Colonic mucosa (tissue), 4 donors: ENCODE data around the gene TDRD6. TPM values are rescaled to one million over a fixed set of nuclear protein-coding genes. Genes with fewer than 3 reads are reported as not detected.
"Not testable (repeated sequence)": the region's sequence is repeated elsewhere in the genome, so short reads cannot be mapped to it uniquely, and the experiment has no call there.

Source experiments
- DNase-seq: peaks from one replicate; pipeline ENCODE4 v3.0.0-alpha.2; 2020
- H3K27ac ChIP-seq: fragments of 200-600 bp; one replicate; pipeline ENCODE4 v1.8.0; 2021
- H3K27me3 ChIP-seq: fragments of 200-600 bp; one replicate; pipeline ENCODE4 v1.8.0; 2021
- H3K36me3 ChIP-seq: fragments of 200-600 bp; one replicate; pipeline ENCODE4 v1.8.0; 2021
- H3K4me1 ChIP-seq: fragments of 200-600 bp; one replicate; pipeline ENCODE4 v1.8.0; 2021; ENCODE audit warnings: mild to moderate bottlenecking
- H3K4me3 ChIP-seq: fragments of 200-600 bp; one replicate; pipeline ENCODE4 v1.8.0; 2021
- H3K9ac ChIP-seq, 2 donors: one replicate each; pipeline ENCODE4 v1.7.0; 2013; ENCODE audit warnings: control low read depth in 2 of 2, low read depth in 2 of 2, low read length in 2 of 2
- H3K9me3 ChIP-seq: fragments of 200-600 bp; one replicate; pipeline ENCODE4 v1.8.0; 2021
- intact Hi-C: fragments of 100-400 bp; cut with DNase I; formaldehyde crosslinking; loops from one replicate; pipeline ENCODE4 v1.14.1; 2022
- total RNA-seq, 2 donors: library from RNA; stranded (reverse); fragmentation: NEBNext Ultra II Directional in 1 of 2; extraction: Animal tissue kit (Norgen Biotek cat#: 25700) in 1 of 2; gene quantifications; one replicate each; pipeline ENCODE4 v1.2.1, GENCODE V29; 2021
- TF ChIP-seq, protein P1 (sequence below): fragments of 200-600 bp; IDR thresholded peaks from one replicate; pipeline ENCODE4 v1.8.0; 2022; ENCODE audit warnings: antibody characterized with exemption, mild to moderate bottlenecking
- donor health status: healthy.
- donor health status: DM: no; HTN: no; CAD: no.
- donor health status: DM: no; HTN: no; CAD: no.

The TDRD6 gene
- total RNA-seq, 2 donors from 2014 or later = 0.08 to 0.40 TPM

DNA sequence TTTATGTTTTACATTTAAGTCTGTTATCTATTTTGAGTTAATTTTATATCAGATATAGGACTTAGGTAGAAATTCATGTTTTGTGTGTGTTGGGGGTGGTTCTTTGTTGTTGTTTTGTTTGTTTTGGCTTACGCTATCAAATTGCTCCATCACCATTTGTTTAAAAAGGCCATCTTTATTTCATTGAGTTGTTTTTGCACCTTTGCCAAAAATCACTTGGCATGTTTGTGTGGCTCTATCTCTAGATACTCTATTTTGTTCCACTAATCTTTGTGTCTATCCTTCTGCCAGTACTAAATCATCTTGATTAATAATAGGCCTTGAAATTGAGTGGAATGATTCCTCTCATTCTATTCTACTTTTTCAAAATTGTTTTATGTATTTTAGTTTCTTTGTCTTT lies 42.4 kb upstream of the TDRD6 start:
- Histone ChIP-seq H3K4me1 (no peaks in the 10 kb centered on the region), H3K36me3 (no peaks in the 10 kb centered on the region), H3K9ac (no peak overlapping the region), H3K27ac (no peak overlapping the region), H3K4me3 (no peak overlapping the region), H3K9me3 (no peaks in the 10 kb centered on the region), H3K27me3 (no peaks in the 10 kb centered on the region)
- intact Hi-C loops = no loop called here
- TF ChIP-seq, protein P1, sequence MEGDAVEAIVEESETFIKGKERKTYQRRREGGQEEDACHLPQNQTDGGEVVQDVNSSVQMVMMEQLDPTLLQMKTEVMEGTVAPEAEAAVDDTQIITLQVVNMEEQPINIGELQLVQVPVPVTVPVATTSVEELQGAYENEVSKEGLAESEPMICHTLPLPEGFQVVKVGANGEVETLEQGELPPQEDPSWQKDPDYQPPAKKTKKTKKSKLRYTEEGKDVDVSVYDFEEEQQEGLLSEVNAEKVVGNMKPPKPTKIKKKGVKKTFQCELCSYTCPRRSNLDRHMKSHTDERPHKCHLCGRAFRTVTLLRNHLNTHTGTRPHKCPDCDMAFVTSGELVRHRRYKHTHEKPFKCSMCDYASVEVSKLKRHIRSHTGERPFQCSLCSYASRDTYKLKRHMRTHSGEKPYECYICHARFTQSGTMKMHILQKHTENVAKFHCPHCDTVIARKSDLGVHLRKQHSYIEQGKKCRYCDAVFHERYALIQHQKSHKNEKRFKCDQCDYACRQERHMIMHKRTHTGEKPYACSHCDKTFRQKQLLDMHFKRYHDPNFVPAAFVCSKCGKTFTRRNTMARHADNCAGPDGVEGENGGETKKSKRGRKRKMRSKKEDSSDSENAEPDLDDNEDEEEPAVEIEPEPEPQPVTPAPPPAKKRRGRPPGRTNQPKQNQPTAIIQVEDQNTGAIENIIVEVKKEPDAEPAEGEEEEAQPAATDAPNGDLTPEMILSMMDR = no peak
- DNase-seq = no peak

DNA sequence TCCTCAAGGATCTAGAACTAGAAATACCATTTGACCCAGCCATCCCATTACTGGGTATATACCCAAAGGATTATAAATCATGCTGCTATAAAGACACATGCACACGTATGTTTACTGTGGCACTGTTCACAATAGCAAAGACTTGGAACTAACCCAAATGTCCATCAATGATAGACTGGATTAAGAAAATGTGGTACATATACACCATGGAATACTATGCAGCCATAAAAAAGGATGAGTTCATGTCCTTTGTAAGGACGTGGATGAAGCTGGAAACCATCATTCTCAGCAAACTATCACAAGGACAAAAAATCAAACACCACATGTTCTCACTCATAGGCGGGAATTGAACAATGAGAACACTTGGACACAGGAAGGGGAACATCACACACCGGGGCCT lies 39.6 kb upstream of the TDRD6 start:
- H3K27ac ChIP-seq, H3K4me3 ChIP-seq, H3K36me3 ChIP-seq, H3K9me3 ChIP-seq, DNase-seq, H3K27me3 ChIP-seq, intact Hi-C loops, H3K4me1 ChIP-seq, H3K9ac ChIP-seq: not testable (repeated sequence)

DNA sequence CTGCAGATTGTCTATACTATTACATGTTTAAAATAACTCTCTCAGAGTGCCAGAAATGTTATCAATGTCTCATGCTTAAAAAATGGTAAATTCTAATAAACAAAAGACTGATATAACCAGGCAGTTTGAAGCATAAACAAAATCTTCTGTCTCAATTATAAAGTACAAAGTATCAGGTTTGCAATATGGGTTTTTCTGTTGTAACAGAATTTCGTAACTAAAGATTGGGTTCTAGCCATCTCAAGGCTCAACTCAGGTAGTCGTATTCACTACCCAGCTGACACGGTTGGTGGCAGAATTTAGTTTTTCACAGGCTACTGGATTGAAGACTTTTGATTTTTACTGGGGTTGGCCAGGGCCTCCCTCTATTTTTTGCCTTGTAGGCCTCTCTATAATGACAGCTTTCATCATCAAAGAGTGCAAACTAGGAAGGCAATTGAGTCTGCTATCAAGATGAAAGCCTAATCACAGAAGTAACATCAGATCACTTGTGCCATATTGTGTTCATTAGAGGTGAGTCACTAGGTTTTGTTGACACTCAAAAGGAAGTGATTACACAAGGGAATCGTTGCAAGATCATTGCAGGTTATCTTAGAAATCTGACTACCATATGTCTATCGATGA lies 38.7 kb upstream of the TDRD6 start:
- Histone ChIP-seq H3K36me3 (no peaks in the 10 kb centered on the region), H3K4me3 (no peak overlapping the region), H3K27me3 (no peaks in the 10 kb centered on the region), H3K9me3 (no peaks in the 10 kb centered on the region), H3K4me1 (no peaks in the 10 kb centered on the region), H3K9ac (no peak overlapping the region), H3K27ac (no peak overlapping the region)
- intact Hi-C loops = no loop called here
- TF ChIP-seq, protein P1 = no peak
- DNase-seq = no peak

- no peak overlapping the region for H3K4me3 ChIP-seq
- no peak for DNase-seq
These were observed 36.7 kb upstream of the TDRD6 start for GRCh38 chr6:46651006-46651405.

DNA sequence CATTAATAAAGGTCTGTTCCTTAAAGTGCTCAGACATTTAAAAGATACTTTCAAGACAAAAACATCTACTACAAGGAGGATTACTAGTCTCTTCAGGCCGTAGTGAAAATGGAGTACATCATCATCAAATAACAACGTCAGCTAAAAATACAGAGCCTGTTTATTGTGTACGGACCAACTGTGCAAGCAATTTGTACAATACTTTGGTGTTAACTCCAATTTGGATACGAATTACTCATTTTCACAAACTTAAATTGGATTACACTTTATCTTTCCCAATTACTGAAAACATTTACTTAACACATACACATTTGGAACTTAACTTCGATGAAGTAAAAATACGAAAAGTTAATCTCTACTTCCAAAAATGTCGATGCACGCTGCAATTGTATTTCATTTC lies 35.9 kb upstream of the TDRD6 start:
- Histone ChIP-seq H3K27me3 (no peaks in the 10 kb centered on the region), H3K4me3 (peak overlapping the region; percentile 91), H3K36me3 (no peaks in the 10 kb centered on the region), H3K4me1 (no peaks in the 10 kb centered on the region), H3K9me3 (no peaks in the 10 kb centered on the region), H3K27ac (peak overlapping the region; percentile 64), H3K9ac (peak overlapping the region; percentile 13 to 80)
- TF ChIP-seq, protein P1 = no peak
- no peak for DNase-seq
- intact Hi-C loops = no loop called here

More at GRCh38 chr6:46651006-46651405, 36.7 kb upstream of the TDRD6 start:
- intact Hi-C loops = no loop called here
- H3K27me3 ChIP-seq = no peaks in the 10 kb centered on the region
- TF ChIP-seq, protein P1 = no peak
- H3K9ac ChIP-seq = no peak overlapping the region
- H3K4me1 ChIP-seq = no peaks in the 10 kb centered on the region
- H3K36me3 ChIP-seq = no peaks in the 10 kb centered on the region
- no peak overlapping the region for H3K27ac ChIP-seq
- H3K9me3 ChIP-seq = no peaks in the 10 kb centered on the region

- Histone ChIP-seq H3K27me3 (no peaks in the 10 kb centered on the region), H3K9me3 (no peaks in the 10 kb centered on the region), H3K9ac (peak overlapping the region; percentile 13 to 80), H3K36me3 (no peaks in the 10 kb centered on the region), H3K27ac (peak overlapping the region; percentile 64), H3K4me3 (peak overlapping the region; percentile 91), H3K4me1 (no peaks in the 10 kb centered on the region)
- TF ChIP-seq, protein P1 = no peak
- DNase-seq = no peak
- intact Hi-C loops = no loop called here
These were observed 35.5 kb upstream of the TDRD6 start for GRCh38 chr6:46652232-46652602.
